ENCODE data around the gene DOP1B.
"Not testable (repeated sequence)": the region's sequence is repeated elsewhere in the genome, so short reads cannot be mapped to it uniquely, and the experiment has no call there.

Gene DOP1B

GRCh38 chr21:36171741-36172331 is 15.2 kb downstream of the DOP1B start:
- peak in 1 of 51 donors; percentile 15 for DNase-seq

GRCh38 chr21:36174780-36175179 is 18.2 kb downstream of the DOP1B start:
- no peak for DNase-seq

- DNase-seq = no peak
Observed at GRCh38 chr21:36175771-36176565, 19.3 kb downstream of the DOP1B start.

- DNase-seq = no peak
Observed at GRCh38 chr21:36178349-36178748, 21.7 kb downstream of the DOP1B start.

GRCh38 chr21:36179145-36179544 is 22.5 kb downstream of the DOP1B start:
- DNase-seq = no peak

GRCh38 chr21:36180963-36181362 is 24.3 kb downstream of the DOP1B start:
- DNase-seq = no peak

- DNase-seq = no peak
Observed at GRCh38 chr21:36183144-36183795, 26.6 kb downstream of the DOP1B start.

- no peak for DNase-seq
Observed at GRCh38 chr21:36184545-36184944, 27.9 kb downstream of the DOP1B start.

GRCh38 chr21:36185523-36185922 is 28.9 kb downstream of the DOP1B start:
- DNase-seq = no peak

- DNase-seq = no peak
Observed at GRCh38 chr21:36186081-36186480, 29.5 kb downstream of the DOP1B start.

- no peak for DNase-seq
Observed at GRCh38 chr21:36186506-36187399, 30.1 kb downstream of the DOP1B start.

GRCh38 chr21:36188081-36188681 is 31.6 kb downstream of the DOP1B start:
- DNase-seq = peak in 2 of 51 donors; percentile 8 to 25

- no peak for DNase-seq
Observed at GRCh38 chr21:36188937-36189336, 32.3 kb downstream of the DOP1B start.

GRCh38 chr21:36190736-36191135 is 34.1 kb downstream of the DOP1B start:
- no peak for DNase-seq

GRCh38 chr21:36193200-36193599 is 36.6 kb downstream of the DOP1B start:
- no peak for DNase-seq

GRCh38 chr21:36194024-36194423 is 37.4 kb downstream of the DOP1B start:
- DNase-seq = no peak

- DNase-seq = no peak
Observed at GRCh38 chr21:36195613-36196012, 39.0 kb downstream of the DOP1B start.

- no peak for DNase-seq
Observed at GRCh38 chr21:36199021-36199420, 42.4 kb downstream of the DOP1B start.

- not testable (repeated sequence) for DNase-seq
Observed at GRCh38 chr21:36199575-36199974, 43.0 kb downstream of the DOP1B start.

- DNase-seq = no peak
Observed at GRCh38 chr21:36200081-36200561, 43.5 kb downstream of the DOP1B start.
